HepG2 (cell line): Measurements from ENCODE around the gene M1AP. TPM values are rescaled to one million over a fixed set of nuclear protein-coding genes. Genes with fewer than 3 reads are reported as not detected.

Experiments
- ATAC-seq: fragments of 200-7000 bp; cut with Tn5 transposase; 3 replicates; pipeline ENCODE4 v1.9.1; 2020; ENCODE audit warnings: mild to moderate bottlenecking, moderate library complexity
- BruUV-seq: library from RNA; stranded (reverse); fragments of 400-500 nt; replicated peaks from 2 replicates; lab custom pipeline; 2021; lab: Mats Ljungman, UMichigan
- CTCF ChIA-PET: fragments of 300-600 bp; formaldehyde crosslinking; extraction: SDS; loops from one replicate; lab custom pipeline; 2021; ENCODE audit warnings: low total read pairs, inconsistent platforms, low intra/inter-chr PET ratio; lab: Yijun Ruan, JAX
- POLR2A ChIA-PET: fragments of 350-600 bp; sonication (Branson Sonifier 250); formaldehyde crosslinking; loops from one replicate; lab custom pipeline; 2020; ENCODE audit warnings: antibody characterized with exemption, inconsistent platforms; lab: Yijun Ruan, JAX
- DNase-seq: peaks from one replicate; pipeline ENCODE4 v3.0.0-alpha.2; 2015; ENCODE audit warnings: low spot score
- FAIRE-seq: peaks from 3 replicates; lab custom pipeline; 2011; peaks lifted over from hg19 to GRCh38; lab: Jason Lieb, UNC
- H2AFZ ChIP-seq: one replicate; pipeline ENCODE4 v1.6.1; 2011; ENCODE audit warnings: low read length, inconsistent platforms
- H3K27ac ChIP-seq: fragments of 300-600 bp; 3 replicates; pipeline ENCODE4 v1.8.0; 2011; ENCODE audit warnings: mixed run types, mild to moderate bottlenecking, mixed read lengths, low read length, inconsistent platforms; ENCODE audit not compliant: insufficient read depth; ENCODE audit errors: extremely low read length
- H3K27me3 ChIP-seq, 2 experiments: fragments of 200-600 bp in 1 of 2; 2 replicates in 1 of 2; 3 replicates in 1 of 2; pipeline versions ENCODE4 v1.6.0 to v1.8.0; 2011; ENCODE audit warnings: low read length in 2 of 2, mild to moderate bottlenecking in 2 of 2, moderate library complexity in 2 of 2, inconsistent platforms in 1 of 2; ENCODE audit not compliant: insufficient read depth in 2 of 2, control insufficient read depth in 1 of 2
- H3K36me3 ChIP-seq, 2 experiments: fragments of 200-600 bp in 1 of 2; replicated peaks in 1 of 2; 2 replicates in 1 of 2; 3 replicates in 1 of 2; pipeline versions ENCODE4 v1.5.1 to v1.8.0; 2011; ENCODE audit warnings: low read length in 2 of 2, inconsistent platforms in 1 of 2; ENCODE audit not compliant: insufficient read depth in 2 of 2, control insufficient read depth in 1 of 2
- H3K4me1 ChIP-seq: 2 replicates; pipeline ENCODE4 v1.5.1; 2012; ENCODE audit warnings: low read length, inconsistent platforms; ENCODE audit not compliant: insufficient read depth
- H3K4me2 ChIP-seq: 2 replicates; pipeline ENCODE4 v1.6.0; 2011; ENCODE audit warnings: low read depth, low read length, inconsistent platforms
- H3K4me3 ChIP-seq, 3 experiments: fragments of 200-600 bp in 1 of 3; sonication (generic), shearing (Covaris generic) in 1 of 3; replicated peaks in 1 of 3; 2 replicates each; pipeline ENCODE4 v1.5.1; 2011 to 2016; ENCODE audit warnings: low read length in 3 of 3, inconsistent platforms in 2 of 3, low read depth in 2 of 3, mild to moderate bottlenecking in 2 of 3, control low read depth in 1 of 3, mixed read lengths in 1 of 3; ENCODE audit not compliant: insufficient read depth in 1 of 3
- H3K79me2 ChIP-seq: one replicate; pipeline ENCODE4 v1.6.1; 2011; ENCODE audit warnings: low read length, inconsistent platforms; ENCODE audit not compliant: insufficient read depth
- H3K9ac ChIP-seq: 2 replicates; pipeline ENCODE4 v1.6.0; 2011; ENCODE audit warnings: mild to moderate bottlenecking, low read depth, low read length, inconsistent platforms; ENCODE audit not compliant: insufficient read depth
- H3K9me3 ChIP-seq: 2 replicates; pipeline ENCODE4 v1.5.1; 2012; ENCODE audit warnings: mild to moderate bottlenecking, low read length
- H4K20me1 ChIP-seq: 2 replicates; pipeline ENCODE4 v1.6.0; 2011; ENCODE audit warnings: inconsistent platforms, mild to moderate bottlenecking, low read length, moderate library complexity; ENCODE audit not compliant: insufficient read depth
- GABPA ChIP-seq, 2 experiments: IDR thresholded peaks; 2 replicates each; pipeline ENCODE4 v1.6.1; 2011 to 2016; ENCODE audit warnings: low read depth in 2 of 2, low read length in 1 of 2, missing biosample characterization in 1 of 2, missing genetic modification characterization in 1 of 2
- GABPB1 ChIP-seq: IDR thresholded peaks from 2 replicates; pipeline ENCODE4 v1.6.1; 2016; ENCODE audit warnings: mild to moderate bottlenecking, missing genetic modification reagents, moderate library complexity, missing compliant biosample characterization
- HMGA1 ChIP-seq: sonication (generic); formaldehyde crosslinking; conservative IDR thresholded peaks from 2 replicates; pipeline ENCODE4 v1.4.0; 2020; ENCODE audit warnings: missing genetic modification reagents
- NFYB ChIP-seq: sonication (generic); formaldehyde crosslinking; IDR thresholded peaks from 2 replicates; pipeline ENCODE4 v1.4.0; 2020; ENCODE audit warnings: missing genetic modification reagents
- SMAD3 ChIP-seq: sonication (generic); formaldehyde crosslinking; IDR thresholded peaks from 2 replicates; pipeline ENCODE4 v1.4.0; 2020; ENCODE audit warnings: missing genetic modification reagents
- SP2 ChIP-seq: sonication (generic); formaldehyde crosslinking; IDR thresholded peaks from 2 replicates; pipeline ENCODE4 v1.5.1; 2020; ENCODE audit warnings: mild to moderate bottlenecking, missing genetic modification reagents
- ZFP36L2 ChIP-seq: sonication (generic); formaldehyde crosslinking; IDR thresholded peaks from 2 replicates; pipeline ENCODE4 v1.4.0; 2020; ENCODE audit warnings: missing genetic modification reagents
- ZNF251 ChIP-seq: sonication (generic); formaldehyde crosslinking; IDR thresholded peaks from 2 replicates; pipeline ENCODE4 v1.9.0; 2021; ENCODE audit warnings: mild to moderate bottlenecking, missing genetic modification reagents
- WGBS: methylation state at CpG from one replicate; pipeline ENCODE4 v1.1.6; 2017; ENCODE audit warnings: low lambda C conversion rate; 5-methylcytosine and 5-hydroxymethylcytosine counted together
- in situ Hi-C: cut with HindIII; loops from 2 replicates; pipeline ENCODE4 v1.10.0; 2017; ENCODE audit warnings: low pct_unique_long_range_greater_than_20kb; ENCODE audit not compliant: extremely low pct_ligation_motif_present
- intact Hi-C: fragments of 100-400 bp; cut with micrococcal nuclease; formaldehyde crosslinking; loops from one replicate; pipeline ENCODE4 v1.10.0; 2022; ENCODE audit not compliant: unreplicated experiment
- polyA plus RNA-seq, 8 experiments: library from polyadenylated mRNA; depleted of rRNA in 3 of 8; stranded (reverse) in 7 of 8; unstranded in 1 of 8; fragments of >200 nt; fragmentation: Illumina TruSeq in 4 of 8; extraction: Trizol in 4 of 8; gene quantifications; 2 replicates each; pipeline versions ENCODE4 v1.2.1 to v1.2.3, GENCODE V29; 2011 to 2016; ENCODE audit warnings: low read depth in 4 of 8, missing spikeins in 1 of 8, mixed read lengths in 1 of 8; ENCODE audit not compliant: insufficient read depth in 1 of 8
- total RNA-seq, 5 experiments: library from RNA; depleted of rRNA; stranded (reverse); fragments of >200 nt; fragmentation: Illumina TruSeq; extraction: Trizol; gene quantifications; 2 replicates each; pipeline ENCODE4 v1.2.3, GENCODE V29; 2016; ENCODE audit warnings: low read depth in 1 of 5
- TF ChIP-seq, protein P1 (sequence below), 2 experiments: fragments of 450-650 bp in 1 of 2; sonication (generic) in 1 of 2; formaldehyde crosslinking in 1 of 2; IDR thresholded peaks; 2 replicates each; pipeline versions ENCODE4 v1.6.1 to v1.8.0; 2016 to 2022; ENCODE audit warnings: antibody characterized with exemption in 1 of 2, mild to moderate bottlenecking in 1 of 2, missing genetic modification reagents in 1 of 2
- TF ChIP-seq, protein P2 (sequence below): sonication (generic); formaldehyde crosslinking; IDR thresholded peaks from 2 replicates; pipeline ENCODE4 v1.4.0; 2020; ENCODE audit warnings: missing genetic modification reagents; ENCODE audit errors: not compliant biosample characterization

The M1AP gene
- total and polyA plus RNA-seq, 2 of the 13 experiments (the other 11 are each of a cell fraction or from before 2014, with no cell fraction given), result not detected

GRCh38 chr2:74578408-74578807, 69.7 kb downstream of the M1AP start:
- peaks cover 3% of the 10 kb centered on the region for H3K4me1 ChIP-seq
- POLR2A ChIA-PET, result no interaction called here
- no peak for ATAC-seq

DNA sequence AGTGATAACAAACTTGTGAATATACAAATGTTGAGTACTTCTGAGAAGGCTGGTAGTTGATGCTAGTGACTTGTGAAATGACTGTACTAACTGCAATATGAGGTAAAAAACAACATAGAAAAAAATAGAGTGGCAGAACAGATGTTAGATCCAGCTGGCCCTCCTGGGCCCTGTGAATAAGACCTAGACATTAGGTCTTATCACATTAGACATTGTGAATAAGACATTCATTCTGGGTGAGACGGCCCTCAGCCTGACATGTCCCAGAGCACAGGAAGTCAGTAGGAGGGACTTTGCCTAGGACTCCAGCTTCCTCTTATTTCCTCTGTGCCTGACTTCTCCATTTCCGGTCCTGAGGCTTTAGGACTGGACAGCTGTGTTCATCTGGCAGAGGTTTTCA, 70.7 kb downstream of the M1AP start:
- Histone ChIP-seq H3K4me3 (no peak overlapping the region), H3K4me1 (peaks cover 4% of the 10 kb centered on the region), H3K9me3 (no peaks in the 10 kb centered on the region), H3K27ac (no peak overlapping the region), H4K20me1 (no peaks in the 10 kb centered on the region), H3K4me2 (0 out of 2 replicates have a peak overlapping the region, but pooled peaks have one; percentile 21), H2AFZ (peak overlapping the region; percentile 20), H3K27me3 (peaks cover 0 to 27% of the 10 kb centered on the region in 2 experiments; a peak in 4 of 5 replicates), H3K9ac (no peak overlapping the region), H3K79me2 (no peaks in the 10 kb centered on the region), H3K36me3 (no peaks in the 10 kb centered on the region)
- no TSS peak for BruUV-seq
- intact Hi-C loops, result no loop called here
- in situ Hi-C loops, result no loop called here
- WGBS, result 0% methylated on average over 2 of the region's 2 CpGs
- ChIA-PET CTCF (no interaction called here), POLR2A (no interaction called here)
- DNase-seq (no peak), FAIRE-seq (no peak), ATAC-seq (peak; percentile 59; the same call in 2 of the 3 replicates)
- TF ChIP-seq GABPB1 (CRISPR knock-in tag) (peak; percentile 67), SP2 (CRISPR knock-in tag) (peak; percentile 32; the same call in 1 of the 2 replicates), NFYB (0 out of 2 replicates have a peak, but pooled peaks have one; percentile 22), GABPA (IDR thresholded peaks at IDR 0.05; ENCODE audit: low read depth, low read length) (peak; percentile 65), GABPA (CRISPR knock-in tag; IDR thresholded peaks at IDR 0.05; ENCODE audit: low read depth) (peak; percentile 87)
- TF ChIP-seq, protein P1, sequence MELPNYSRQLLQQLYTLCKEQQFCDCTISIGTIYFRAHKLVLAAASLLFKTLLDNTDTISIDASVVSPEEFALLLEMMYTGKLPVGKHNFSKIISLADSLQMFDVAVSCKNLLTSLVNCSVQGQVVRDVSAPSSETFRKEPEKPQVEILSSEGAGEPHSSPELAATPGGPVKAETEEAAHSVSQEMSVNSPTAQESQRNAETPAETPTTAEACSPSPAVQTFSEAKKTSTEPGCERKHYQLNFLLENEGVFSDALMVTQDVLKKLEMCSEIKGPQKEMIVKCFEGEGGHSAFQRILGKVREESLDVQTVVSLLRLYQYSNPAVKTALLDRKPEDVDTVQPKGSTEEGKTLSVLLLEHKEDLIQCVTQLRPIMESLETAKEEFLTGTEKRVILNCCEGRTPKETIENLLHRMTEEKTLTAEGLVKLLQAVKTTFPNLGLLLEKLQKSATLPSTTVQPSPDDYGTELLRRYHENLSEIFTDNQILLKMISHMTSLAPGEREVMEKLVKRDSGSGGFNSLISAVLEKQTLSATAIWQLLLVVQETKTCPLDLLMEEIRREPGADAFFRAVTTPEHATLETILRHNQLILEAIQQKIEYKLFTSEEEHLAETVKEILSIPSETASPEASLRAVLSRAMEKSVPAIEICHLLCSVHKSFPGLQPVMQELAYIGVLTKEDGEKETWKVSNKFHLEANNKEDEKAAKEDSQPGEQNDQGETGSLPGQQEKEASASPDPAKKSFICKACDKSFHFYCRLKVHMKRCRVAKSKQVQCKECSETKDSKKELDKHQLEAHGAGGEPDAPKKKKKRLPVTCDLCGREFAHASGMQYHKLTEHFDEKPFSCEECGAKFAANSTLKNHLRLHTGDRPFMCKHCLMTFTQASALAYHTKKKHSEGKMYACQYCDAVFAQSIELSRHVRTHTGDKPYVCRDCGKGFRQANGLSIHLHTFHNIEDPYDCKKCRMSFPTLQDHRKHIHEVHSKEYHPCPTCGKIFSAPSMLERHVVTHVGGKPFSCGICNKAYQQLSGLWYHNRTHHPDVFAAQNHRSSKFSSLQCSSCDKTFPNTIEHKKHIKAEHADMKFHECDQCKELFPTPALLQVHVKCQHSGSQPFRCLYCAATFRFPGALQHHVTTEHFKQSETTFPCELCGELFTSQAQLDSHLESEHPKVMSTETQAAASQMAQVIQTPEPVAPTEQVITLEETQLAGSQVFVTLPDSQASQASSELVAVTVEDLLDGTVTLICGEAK (IDR thresholded peaks at IDR 0.05), result peak; percentile 15; the same call in 1 of the 2 replicates
- TF ChIP-seq, protein P1 (CRISPR knock-in tag; IDR thresholded peaks at IDR 0.05), result no peak

More at GRCh38 chr2:74578408-74578807, 69.7 kb downstream of the M1AP start:
- CTCF ChIA-PET, result no interaction called here
- no peaks in the 10 kb centered on the region for H3K9me3 ChIP-seq
- FAIRE-seq (no peak), DNase-seq (no peak)
- H3K36me3 ChIP-seq, result no peaks in the 10 kb centered on the region
- H3K27me3 ChIP-seq, result peaks cover 0 to 27% of the 10 kb centered on the region in 2 experiments; a peak in 4 of 5 replicates
- WGBS, result 37% methylated on average over 3 of the region's 3 CpGs
- BruUV-seq, result no TSS peak
- in situ Hi-C loops, result no loop called here
- H3K27ac ChIP-seq, result no peak overlapping the region
- no peak overlapping the region for H3K9ac ChIP-seq
- H3K4me3 ChIP-seq, result no peak overlapping the region
- TF ChIP-seq SMAD3 (CRISPR knock-in tag) (no peak), ZFP36L2 (no peak), ZNF251 (no peak), HMGA1 (CRISPR knock-in tag) (no peak)
- TF ChIP-seq, protein P2, sequence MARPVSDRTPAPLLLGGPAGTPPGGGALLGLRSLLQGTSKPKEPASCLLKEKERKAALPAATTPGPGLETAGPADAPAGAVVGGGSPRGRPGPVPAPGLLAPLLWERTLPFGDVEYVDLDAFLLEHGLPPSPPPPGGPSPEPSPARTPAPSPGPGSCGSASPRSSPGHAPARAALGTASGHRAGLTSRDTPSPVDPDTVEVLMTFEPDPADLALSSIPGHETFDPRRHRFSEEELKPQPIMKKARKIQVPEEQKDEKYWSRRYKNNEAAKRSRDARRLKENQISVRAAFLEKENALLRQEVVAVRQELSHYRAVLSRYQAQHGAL (CRISPR knock-in tag), result no peak
- TF ChIP-seq, all 625 proteins: peak for 0
- H3K79me2 ChIP-seq, result no peaks in the 10 kb centered on the region
- no peak overlapping the region for H2AFZ ChIP-seq
- H3K4me2 ChIP-seq, result no peak overlapping the region
- intact Hi-C loops, result no loop called here
- H4K20me1 ChIP-seq, result no peaks in the 10 kb centered on the region
